GM19193 (cell line): ENCODE results near the gene CIB1.
A peak's percentile ranks its signal among the peaks of the same experiment; 100 is the strongest.

Experiments
- POLR2A ChIP-seq: IDR thresholded peaks from 4 replicates; pipeline ENCODE4 v1.6.1; 2011; ENCODE audit not compliant: insufficient read depth, insufficient read length; ENCODE audit errors: extremely low read depth

Gene CIB1

DNA sequence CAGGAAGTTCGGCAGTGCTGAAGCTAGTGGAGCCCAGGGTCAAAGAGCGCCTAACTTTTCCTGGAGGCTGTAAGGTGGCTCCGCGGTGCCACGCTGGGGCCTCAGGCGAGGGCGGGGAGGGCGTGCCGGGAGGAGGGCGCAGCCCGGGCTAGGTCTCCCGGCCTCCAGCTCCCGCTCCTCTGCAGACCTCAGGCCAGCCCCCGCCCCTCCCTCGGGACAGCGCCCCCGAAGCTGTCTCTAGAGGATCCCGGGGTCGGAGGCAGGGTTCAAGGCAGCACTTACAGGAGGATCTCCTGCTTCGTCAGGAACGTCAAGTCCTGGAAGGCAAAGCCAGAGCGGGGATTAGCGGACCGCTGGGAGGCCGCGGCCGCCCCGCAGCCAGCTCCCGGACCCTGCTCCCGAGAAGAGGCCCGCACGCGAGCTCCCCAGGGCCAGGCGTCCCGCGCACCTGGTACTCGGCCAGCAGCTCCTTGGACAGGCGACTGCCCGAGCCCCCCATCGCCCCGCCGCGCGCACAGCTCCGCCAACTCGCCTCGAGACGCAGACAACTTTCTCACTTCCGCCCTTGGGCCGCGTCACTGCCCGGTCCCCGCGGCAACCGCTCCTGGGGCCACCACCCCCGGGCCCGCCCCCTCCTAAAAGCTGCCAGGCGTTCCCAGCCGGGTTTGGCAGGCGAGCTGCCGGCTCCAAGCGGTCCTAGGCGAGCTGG is at the start of gene CIB1:
CIB1 (minus strand) TSS at position 555 of the 709 bp plus-strand sequence; CDS start at position 499, 56 bp downstream.
- TF ChIP-seq POLR2A: peak; percentile 62

- no peak for TF ChIP-seq POLR2A
Observed at GRCh38 chr15:90271459-90272166, 37.9 kb upstream of the CIB1 start.

GRCh38 chr15:90270502-90271150 is 36.9 kb upstream of the CIB1 start:
- no peak for TF ChIP-seq POLR2A

DNA sequence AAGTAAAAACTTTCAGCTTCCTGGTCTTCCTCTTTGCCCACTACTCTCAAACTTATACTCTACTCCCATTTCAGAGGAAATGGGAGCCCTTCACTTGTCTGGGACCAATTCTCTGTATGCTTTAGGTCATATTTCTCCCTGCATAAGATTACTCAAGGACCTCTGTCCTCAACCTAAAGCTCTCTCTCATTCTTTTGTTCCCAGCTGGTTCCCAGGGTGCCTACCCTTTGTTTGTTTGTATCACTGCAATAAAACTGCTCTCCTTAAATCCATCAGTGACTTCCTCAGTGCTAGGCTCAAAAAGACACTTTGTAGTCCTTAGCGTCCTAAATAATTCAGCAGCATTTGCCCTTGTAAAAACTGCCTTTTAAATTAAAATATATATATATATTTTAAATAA is 34.7 kb upstream of the CIB1 start:
- no peak for TF ChIP-seq POLR2A

DNA sequence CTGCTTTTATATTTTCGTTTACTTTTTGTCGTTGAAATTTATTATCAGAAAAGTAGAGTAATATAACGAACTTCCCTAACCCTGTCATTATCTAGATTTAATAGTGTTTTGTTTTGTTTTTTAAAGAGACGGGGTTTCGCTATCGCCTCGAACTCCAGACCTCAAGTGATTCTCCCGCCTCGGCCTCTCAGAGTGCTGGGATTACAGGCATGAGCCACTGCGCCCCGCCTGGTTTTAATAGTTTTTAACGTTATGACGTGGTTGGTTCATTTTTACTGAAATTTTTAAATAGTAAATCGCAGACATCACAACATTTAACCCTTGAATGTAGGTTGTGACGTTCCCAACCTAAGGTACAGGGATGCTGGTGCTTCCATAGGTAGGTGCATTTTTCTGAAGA is 32.7 kb upstream of the CIB1 start:
- TF ChIP-seq POLR2A: no peak

DNA sequence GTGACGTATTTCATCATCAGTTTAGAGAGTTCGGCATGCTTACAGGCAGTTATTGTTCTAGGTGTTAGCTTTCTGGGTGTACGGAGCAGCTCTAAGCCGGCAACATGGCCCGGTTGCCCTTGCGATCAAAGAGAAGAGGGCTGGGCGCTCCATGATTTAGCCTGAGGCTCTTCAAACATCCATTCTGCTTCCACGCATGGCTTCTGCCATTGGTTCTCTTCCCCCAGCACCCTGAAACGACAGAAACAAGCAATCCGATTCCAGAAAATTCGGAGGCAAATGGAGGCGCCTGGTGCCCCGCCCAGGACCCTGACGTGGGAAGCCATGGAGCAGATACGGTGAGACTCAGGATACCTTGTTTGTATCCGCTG is 32.3 kb upstream of the CIB1 start:
- TF ChIP-seq POLR2A: no peak

DNA sequence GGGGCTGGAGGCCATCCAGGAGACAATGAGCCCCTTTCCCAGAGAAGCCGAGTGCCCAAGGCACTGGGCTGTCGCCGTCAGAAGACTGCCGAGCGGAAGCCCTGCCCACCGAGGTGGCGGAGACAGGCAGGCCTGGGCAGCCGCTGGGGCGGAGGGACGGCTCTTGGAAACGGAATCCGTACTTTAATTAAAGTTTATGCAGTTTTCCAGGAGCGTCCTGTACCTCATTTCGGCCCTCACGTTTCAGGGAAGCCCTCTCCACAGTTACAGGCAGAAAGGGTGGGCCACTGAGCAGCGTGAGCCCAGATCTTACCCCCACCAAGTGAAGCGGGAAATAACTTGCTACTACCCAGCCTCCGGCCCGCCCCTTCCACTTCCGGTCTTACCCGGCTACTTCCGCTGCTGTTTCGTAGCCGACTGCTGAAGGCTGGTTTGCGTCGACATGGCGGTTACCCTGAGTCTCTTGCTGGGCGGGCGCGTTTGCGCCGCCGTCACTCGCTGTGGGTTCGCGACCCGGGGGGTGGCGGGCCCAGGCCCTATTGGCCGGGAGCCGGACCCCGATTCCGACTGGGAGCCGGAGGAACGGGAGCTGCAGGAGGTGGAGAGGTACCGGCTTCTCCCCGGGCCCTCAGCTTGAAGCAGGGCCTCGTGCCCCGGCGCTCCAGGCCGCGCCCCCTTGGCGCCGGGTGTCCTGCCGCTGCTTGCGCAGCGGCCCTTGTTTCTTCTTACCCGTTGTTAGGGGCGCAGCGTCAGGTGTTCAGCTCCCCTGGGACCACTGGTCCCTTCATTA is 31.7 kb upstream of the CIB1 start, which contains the start of gene NGRN:
NGRN (plus strand) TSS at position 402 of the 790 bp plus-strand sequence; CDS start at position 443, 41 bp downstream.
- TF ChIP-seq POLR2A: peak; percentile 97

DNA sequence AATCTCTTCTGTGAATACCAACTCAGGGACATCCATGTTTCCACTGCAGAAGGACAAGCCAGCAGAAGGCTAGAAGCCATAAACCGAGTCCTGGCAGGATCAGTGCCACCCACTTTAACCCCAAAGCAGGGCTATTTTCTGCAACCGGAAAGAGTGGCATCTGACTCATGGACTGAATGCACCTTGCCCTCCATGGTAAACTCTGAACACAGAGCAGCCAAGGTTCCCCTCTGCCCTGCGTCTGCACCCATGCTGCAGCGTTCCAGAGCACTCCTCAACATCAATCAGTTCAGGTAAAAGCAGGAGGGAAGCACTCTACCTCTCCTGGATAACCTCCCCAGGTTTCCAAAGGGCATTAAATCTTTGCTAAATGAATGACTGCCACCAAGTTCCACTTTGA is 30.9 kb upstream of the CIB1 start:
- no peak for TF ChIP-seq POLR2A

GRCh38 chr15:90262426-90262825 is 28.7 kb upstream of the CIB1 start:
- no peak for TF ChIP-seq POLR2A

- TF ChIP-seq POLR2A: no peak
Observed at GRCh38 chr15:90261811-90262210, 28.1 kb upstream of the CIB1 start.

DNA sequence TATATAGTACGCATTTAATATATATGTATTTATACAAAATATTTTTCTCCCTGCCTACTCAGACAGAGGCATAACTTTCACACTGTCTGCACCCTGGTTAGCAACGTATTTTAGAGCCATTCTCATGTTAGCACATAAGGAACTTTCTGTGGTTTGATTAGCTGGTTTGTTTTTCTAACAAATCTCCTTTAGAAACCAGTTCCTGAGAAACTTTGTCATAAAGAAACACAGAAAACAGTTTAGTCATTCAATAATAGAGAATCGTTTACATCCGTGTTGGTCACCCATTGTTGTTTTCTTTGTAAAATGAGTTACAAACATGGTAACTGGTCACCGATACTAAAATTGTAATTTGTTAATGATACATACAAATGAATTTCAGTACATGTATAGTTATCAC is 25.8 kb upstream of the CIB1 start:
- TF ChIP-seq POLR2A: no peak

GRCh38 chr15:90257776-90258175 is 24.0 kb upstream of the CIB1 start:
- TF ChIP-seq POLR2A: no peak

DNA sequence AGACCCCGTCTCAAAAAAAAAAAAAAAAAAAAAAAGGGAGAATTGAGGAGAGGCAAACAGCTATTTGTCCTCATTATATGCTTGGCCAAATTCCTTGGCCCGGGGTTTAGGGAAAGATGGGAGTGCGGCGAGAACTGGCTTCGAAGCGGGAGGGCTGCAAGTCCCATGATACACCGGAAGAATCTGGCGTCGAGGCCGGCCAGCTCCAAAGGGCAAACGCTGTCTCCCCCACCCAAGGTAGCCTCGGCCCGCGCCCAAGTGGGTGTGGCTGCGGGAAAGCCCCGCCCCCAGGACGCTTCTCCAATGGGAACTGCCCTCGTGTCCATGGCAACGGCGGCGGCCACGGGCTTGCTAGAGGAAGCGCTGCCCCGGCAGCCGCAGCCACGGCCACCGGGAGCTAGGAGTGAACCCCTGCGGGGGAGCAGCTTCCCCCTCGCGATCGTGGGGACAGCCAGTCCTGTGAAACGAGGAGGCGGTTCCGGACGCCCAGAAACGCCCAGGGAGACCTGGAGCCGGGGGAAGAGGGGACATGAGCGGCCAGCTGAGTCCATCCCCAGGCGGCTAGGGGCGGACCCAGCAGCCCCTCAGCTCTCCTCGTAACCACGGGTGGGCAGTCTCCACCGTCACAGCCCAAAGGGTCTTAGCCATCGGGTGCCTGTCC is 15.6 kb upstream of the CIB1 start, which contains the start of gene TTLL13:
TTLL13 (plus strand) TSS at position 354 of the 661 bp plus-strand sequence. CDS start 1,075 bp downstream, outside the sequence.
- TF ChIP-seq POLR2A: no peak

GRCh38 chr15:90248789-90249202 is 15.1 kb upstream of the CIB1 start:
- no peak for TF ChIP-seq POLR2A
